HepG2 (cell line): ENCODE data around the gene FAM24B.

Source experiments
- CEBPB ChIP-seq: IDR thresholded peaks from 2 replicates; pipeline ENCODE4 v1.6.1; 2011; ENCODE audit warnings: low read depth, low read length, improper control_type of control experiment, borderline replicate concordance
- CTCF ChIP-seq: sonication (generic); formaldehyde crosslinking; IDR thresholded peaks from 2 replicates; pipeline ENCODE4 v1.5.0; 2020; ENCODE audit warnings: mild to moderate bottlenecking, missing genetic modification reagents, moderate library complexity
- MEF2D ChIP-seq: sonication (generic); formaldehyde crosslinking; IDR thresholded peaks from 2 replicates; pipeline ENCODE4 v1.5.1; 2020; ENCODE audit warnings: mild to moderate bottlenecking, missing genetic modification reagents
- POLR2A ChIP-seq, 2 experiments: IDR thresholded peaks; 2 replicates each; pipeline ENCODE4 v1.6.1; 2011; ENCODE audit warnings: low read depth in 2 of 2, low read length in 2 of 2, mild to moderate bottlenecking in 1 of 2, moderate library complexity in 1 of 2; ENCODE audit not compliant: insufficient read depth in 1 of 2
- RCOR2 ChIP-seq: IDR thresholded peaks from 2 replicates; pipeline ENCODE4 v1.6.1; 2016; ENCODE audit warnings: missing biosample characterization, missing genetic modification reagents
- REXO4 ChIP-seq: sonication (generic); formaldehyde crosslinking; IDR thresholded peaks from 2 replicates; pipeline ENCODE4 v1.8.0; 2022; ENCODE audit warnings: missing genetic modification reagents, mild to moderate bottlenecking, borderline replicate concordance
- TBP ChIP-seq: sonication (generic); formaldehyde crosslinking; IDR thresholded peaks from 2 replicates; pipeline ENCODE4 v1.5.0; 2020; ENCODE audit warnings: missing genetic modification reagents
- ZNF136 ChIP-seq: sonication (generic); formaldehyde crosslinking; IDR thresholded peaks from 2 replicates; pipeline ENCODE4 v1.8.1; 2022; ENCODE audit warnings: low read depth, mild to moderate bottlenecking, moderate library complexity, missing genetic modification reagents
- ZNF362 ChIP-seq: sonication (generic); formaldehyde crosslinking; IDR thresholded peaks from 2 replicates; pipeline ENCODE4 v1.4.0; 2020; ENCODE audit warnings: missing genetic modification reagents, mild to moderate bottlenecking, borderline replicate concordance
- ZNF597 ChIP-seq: sonication (generic); formaldehyde crosslinking; IDR thresholded peaks from 2 replicates; pipeline ENCODE4 v1.5.0; 2020; ENCODE audit warnings: missing genetic modification reagents
- ZNF713 ChIP-seq: sonication (generic); formaldehyde crosslinking; IDR thresholded peaks from 2 replicates; pipeline ENCODE4 v1.4.0; 2020; ENCODE audit warnings: mild to moderate bottlenecking, missing genetic modification reagents
- ZSCAN31 ChIP-seq: sonication (generic); formaldehyde crosslinking; IDR thresholded peaks from 2 replicates; pipeline ENCODE4 v1.5.0; 2020; ENCODE audit warnings: low read depth, mild to moderate bottlenecking, missing genetic modification reagents

GRCh38 chr10:122875843-122876466 lies 3.4 kb downstream of the FAM24B start:
- TF ChIP-seq ZSCAN31 (CRISPR knock-in tag) (no peak), ZNF362 (CRISPR knock-in tag) (no peak), ZNF713 (CRISPR knock-in tag) (no peak), ZNF597 (CRISPR knock-in tag) (no peak), MEF2D (CRISPR knock-in tag) (no peak), CEBPB (no peak), CTCF (CRISPR knock-in tag) (no peak), ZNF136 (CRISPR knock-in tag) (no peak), POLR2A (IDR thresholded peaks at IDR 0.05; ENCODE audit: insufficient read depth in 1 of 2, low read depth in 2 of 2, low read length in 2 of 2) (no peak), TBP (CRISPR knock-in tag) (no peak), RCOR2 (CRISPR knock-in tag) (no peak), REXO4 (CRISPR knock-in tag) (no peak)
